ENCODE results near the gene CHN2. TPM values are rescaled to one million over a fixed set of nuclear protein-coding genes. Genes with fewer than 3 reads are reported as not detected.

The CHN2 gene
- total RNA-seq, 1 donor from 2014 or later = 8.0 TPM

GRCh38 chr7:29292886-29293658 lies 98.5 kb downstream of the CHN2 start:
- Mint-ChIP-seq H3K9me3 (no peaks in the 10 kb centered on the region), H3K4me1 (peaks cover 9% of the 10 kb centered on the region), H3K27ac (no peak overlapping the region), H3K27me3 (ENCODE audit: low read depth) (peaks cover 36% of the 10 kb centered on the region), H3K36me3 (no peaks in the 10 kb centered on the region), H3K4me3 (no peak overlapping the region)
- DNase-seq (ENCODE audit: low spot score in 2 of 2, unreplicated experiment in 2 of 2) = no peak
- TF ChIP-seq CTCF (IDR thresholded peaks at IDR 0.05; ENCODE audit: unreplicated experiment) = no peak

GRCh38 chr7:29296421-29296820 lies 101.8 kb downstream of the CHN2 start:
- H3K9me3 Mint-ChIP-seq = no peaks in the 10 kb centered on the region
- H3K27me3 Mint-ChIP-seq (ENCODE audit: low read depth) = peaks cover 16% of the 10 kb centered on the region
- H3K27ac Mint-ChIP-seq = no peak overlapping the region
- H3K36me3 Mint-ChIP-seq = no peaks in the 10 kb centered on the region
- peaks cover 29% of the 10 kb centered on the region for H3K4me1 Mint-ChIP-seq
- H3K4me3 Mint-ChIP-seq = no peak overlapping the region
- DNase-seq (ENCODE audit: low spot score in 2 of 2, unreplicated experiment in 2 of 2) = no peak
- TF ChIP-seq CTCF (IDR thresholded peaks at IDR 0.05; ENCODE audit: unreplicated experiment) = no peak

- DNase-seq (ENCODE audit: low spot score in 2 of 2, unreplicated experiment in 2 of 2) = no peak
- Mint-ChIP-seq H3K9me3 (no peaks in the 10 kb centered on the region), H3K27ac (no peak overlapping the region), H3K36me3 (no peaks in the 10 kb centered on the region), H3K4me1 (peaks cover 31% of the 10 kb centered on the region), H3K4me3 (no peak overlapping the region), H3K27me3 (ENCODE audit: low read depth) (peaks cover 16% of the 10 kb centered on the region)
- peak; percentile 20 for TF ChIP-seq CTCF (IDR thresholded peaks at IDR 0.05; ENCODE audit: unreplicated experiment)
Observed at GRCh38 chr7:29297194-29297890, 102.8 kb downstream of the CHN2 start.

GRCh38 chr7:29299086-29299485 lies 104.5 kb downstream of the CHN2 start:
- no peaks in the 10 kb centered on the region for H3K9me3 Mint-ChIP-seq
- H3K36me3 Mint-ChIP-seq = no peaks in the 10 kb centered on the region
- H3K4me3 Mint-ChIP-seq = no peak overlapping the region
- no peak for TF ChIP-seq CTCF (IDR thresholded peaks at IDR 0.05; ENCODE audit: unreplicated experiment)
- no peak for DNase-seq (ENCODE audit: low spot score in 2 of 2, unreplicated experiment in 2 of 2)
- H3K27ac Mint-ChIP-seq = no peak overlapping the region
- peaks cover 32% of the 10 kb centered on the region for H3K4me1 Mint-ChIP-seq
- peaks cover 7% of the 10 kb centered on the region for H3K27me3 Mint-ChIP-seq (ENCODE audit: low read depth)

- H3K27me3 Mint-ChIP-seq (ENCODE audit: low read depth) = peaks cover 7% of the 10 kb centered on the region
- no peak overlapping the region for H3K4me3 Mint-ChIP-seq
- no peak for TF ChIP-seq CTCF (IDR thresholded peaks at IDR 0.05; ENCODE audit: unreplicated experiment)
- H3K36me3 Mint-ChIP-seq = no peaks in the 10 kb centered on the region
- DNase-seq (ENCODE audit: low spot score in 2 of 2, unreplicated experiment in 2 of 2) = no peak
- peaks cover 35% of the 10 kb centered on the region for H3K4me1 Mint-ChIP-seq
- peak overlapping the region; percentile 73 for H3K27ac Mint-ChIP-seq
- H3K9me3 Mint-ChIP-seq = no peaks in the 10 kb centered on the region
Observed at GRCh38 chr7:29300026-29300480, 105.5 kb downstream of the CHN2 start.
